DMS153 treated with DMSO at 0.1 percent for 48 hours (cell line): ENCODE measurements around the gene PCIF1.
"Not testable (repeated sequence)": the region's sequence is repeated elsewhere in the genome, so short reads cannot be mapped to it uniquely, and the experiment has no call there.

ENCODE experiments used
- DNase-seq: peaks from one replicate; lab custom pipeline; 2025; ENCODE audit not compliant: unreplicated experiment; lab: John Stamatoyannopoulos, UW

The PCIF1 gene

DNA sequence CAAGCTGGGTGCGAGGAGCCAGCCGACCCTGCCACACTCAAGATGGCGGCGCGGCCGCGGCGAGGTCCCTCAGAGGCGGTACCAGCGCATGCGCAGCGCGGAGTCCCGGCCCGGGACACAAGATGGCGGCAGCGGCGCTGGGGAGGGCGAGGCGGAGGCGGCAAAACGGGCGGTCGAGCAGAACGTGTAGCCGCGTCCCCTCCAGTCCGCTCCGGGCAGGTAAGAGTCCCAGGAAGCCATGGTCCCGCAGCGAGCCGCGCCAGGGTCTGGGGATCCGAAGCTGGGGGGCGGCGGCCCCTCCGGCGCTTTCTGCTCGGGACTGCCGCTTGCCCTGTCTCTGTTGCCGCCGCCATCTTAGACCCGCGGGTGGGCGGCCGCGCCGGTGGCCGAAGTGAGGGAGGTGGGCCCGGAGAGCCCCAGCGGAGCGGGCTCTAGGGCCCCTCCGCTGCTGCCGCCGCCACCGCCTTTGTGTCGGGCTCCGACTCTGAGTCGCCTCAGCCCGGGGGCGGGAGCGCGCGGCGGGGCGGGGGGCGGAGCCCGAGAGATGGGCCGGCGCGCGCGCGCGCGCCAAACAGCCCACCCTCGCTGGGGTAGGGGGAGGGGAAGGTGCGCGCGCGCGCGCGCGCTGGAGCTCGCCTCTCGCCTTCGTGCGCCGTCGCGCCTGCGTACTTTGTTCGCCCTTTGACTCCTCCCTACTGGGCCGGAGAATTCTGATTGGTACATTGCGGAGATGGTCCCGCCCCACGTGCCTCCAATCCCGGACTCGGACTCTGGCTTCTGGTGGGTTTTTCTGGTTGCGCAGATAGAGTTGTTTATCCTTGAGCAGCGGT is at the start of gene PCIF1:
Gene PCIF1, plus strand, starts transcription at position 98 of the 830 bp plus-strand sequence. CDS start 4,317 bp downstream, outside the sequence.
- DNase-seq, result peak; percentile 87

DNA sequence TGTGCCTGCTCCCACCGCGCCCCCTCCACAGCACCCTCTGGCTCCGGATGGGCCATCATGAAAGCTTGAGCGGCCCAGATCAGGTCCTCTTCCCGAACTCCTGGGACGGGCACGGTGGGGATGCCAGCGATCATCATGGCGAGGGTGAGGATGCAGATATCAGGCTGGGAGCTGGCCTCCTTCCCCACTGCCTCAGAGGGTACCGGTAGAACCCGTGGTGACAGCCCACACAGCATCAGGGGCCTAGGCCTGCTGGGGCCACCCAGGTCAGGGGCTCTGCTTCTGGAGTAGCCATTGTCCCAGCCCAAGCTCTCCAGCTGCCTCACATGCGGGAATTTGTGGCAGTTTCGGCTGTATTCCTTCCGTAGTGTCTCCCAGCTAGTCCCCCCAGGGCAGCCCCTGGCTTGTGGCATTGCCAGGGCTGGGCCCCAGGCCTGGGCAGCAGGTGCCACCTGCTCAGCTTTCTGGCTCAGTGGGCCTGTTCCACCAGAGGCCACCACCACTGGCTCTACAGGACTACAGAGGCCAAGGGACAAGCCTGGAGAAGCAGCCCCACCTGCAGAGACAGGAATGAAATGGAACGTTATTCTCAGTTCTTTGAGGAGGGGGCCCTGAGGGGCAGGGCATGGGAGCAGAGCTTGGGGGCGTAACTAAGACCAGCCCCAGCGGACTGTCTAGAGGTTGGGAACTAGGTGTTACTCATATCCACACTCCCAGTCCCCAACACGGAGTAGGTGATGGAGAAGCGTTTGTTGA is 47.7 kb upstream of the PCIF1 start:
- DNase-seq, result no peak

DNA sequence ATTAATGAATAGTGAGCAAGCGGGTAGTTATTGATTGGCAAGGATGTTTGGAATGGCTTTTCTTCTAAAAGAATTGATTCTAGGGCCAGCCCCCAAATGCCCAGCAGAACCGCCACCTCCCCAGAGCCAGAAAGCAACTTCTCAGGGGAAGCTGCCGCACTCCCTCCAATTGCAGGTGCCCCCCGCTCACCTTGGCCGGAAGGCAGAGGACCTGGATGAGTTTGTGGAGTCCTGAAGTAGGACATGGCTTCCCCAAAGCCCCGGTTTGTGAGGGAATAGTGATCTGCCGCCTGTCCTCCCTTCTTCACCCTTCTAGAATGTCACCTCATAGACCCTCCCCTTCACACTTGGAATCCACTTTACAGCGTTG is 47.2 kb upstream of the PCIF1 start, which contains the start of gene SPATA25:
Gene SPATA25, minus strand, starts transcription at position 277 of the 370 bp plus-strand sequence. Its CDS starts 32 bp downstream, at position 245.
- no peak for DNase-seq

DNA sequence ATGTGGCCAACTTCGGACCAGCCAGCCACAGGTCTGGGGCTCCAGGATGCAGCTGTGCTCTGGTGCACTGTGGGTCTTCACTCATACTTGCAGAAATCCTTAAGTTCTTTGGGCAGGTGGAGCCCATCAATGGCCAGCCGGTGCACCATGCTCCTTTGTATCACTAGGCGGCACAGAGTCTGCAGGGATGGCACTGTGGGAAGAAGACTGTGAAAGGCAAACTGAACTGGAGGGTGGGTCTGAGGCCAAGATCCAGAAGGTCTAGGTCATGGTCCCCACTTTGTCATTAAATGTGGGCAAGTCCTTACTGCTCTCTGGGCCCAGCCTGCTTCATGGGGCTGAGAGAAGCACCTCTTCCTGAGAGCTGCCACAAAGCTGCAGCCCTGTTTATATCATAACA is 45.8 kb upstream of the PCIF1 start:
- no peak for DNase-seq

DNA sequence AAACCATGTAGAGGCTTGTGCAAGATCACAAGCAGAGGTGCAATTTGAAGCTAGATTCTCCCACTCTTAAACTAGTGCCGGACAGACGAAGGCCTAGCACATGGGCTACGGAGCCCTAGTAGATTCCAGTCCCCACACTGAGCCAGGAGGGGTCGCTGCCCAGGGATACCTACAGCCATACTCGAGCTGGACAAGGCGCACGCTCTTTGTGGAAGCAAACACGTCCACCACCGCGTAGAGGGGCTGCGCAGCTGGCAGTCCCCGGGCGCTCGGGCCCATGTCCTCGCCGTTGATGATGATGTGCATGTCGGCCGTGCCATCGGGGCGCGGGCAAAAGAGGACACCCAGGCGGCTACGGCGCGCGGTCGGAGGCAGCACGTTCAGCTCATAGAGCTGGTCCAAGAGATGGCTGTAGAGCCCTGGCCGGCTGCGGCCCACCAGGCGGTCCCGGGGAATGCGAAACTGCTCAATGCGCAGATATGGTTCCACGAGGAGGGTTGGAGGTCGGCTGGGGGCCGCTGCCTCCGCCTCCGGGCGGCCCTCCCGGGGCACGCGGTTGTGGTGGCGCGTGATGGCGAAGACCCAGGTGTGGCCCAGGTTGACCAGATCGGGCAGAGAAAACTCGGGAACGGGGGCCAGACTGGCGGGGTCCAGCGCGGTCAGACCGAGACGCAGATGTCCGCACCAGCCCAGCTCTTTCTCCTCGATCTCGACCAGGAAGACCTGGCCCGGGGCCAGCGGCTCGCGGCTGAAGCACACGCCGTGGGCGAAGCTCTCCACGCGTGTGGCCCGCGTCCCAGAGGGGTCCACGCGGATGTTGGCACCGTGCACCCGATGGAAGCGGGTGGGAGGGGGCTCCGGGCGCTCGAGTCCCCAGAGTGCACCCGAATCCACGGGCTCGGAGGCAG is 44.2 kb upstream of the PCIF1 start:
- DNase-seq, result peak; percentile 44

DNA sequence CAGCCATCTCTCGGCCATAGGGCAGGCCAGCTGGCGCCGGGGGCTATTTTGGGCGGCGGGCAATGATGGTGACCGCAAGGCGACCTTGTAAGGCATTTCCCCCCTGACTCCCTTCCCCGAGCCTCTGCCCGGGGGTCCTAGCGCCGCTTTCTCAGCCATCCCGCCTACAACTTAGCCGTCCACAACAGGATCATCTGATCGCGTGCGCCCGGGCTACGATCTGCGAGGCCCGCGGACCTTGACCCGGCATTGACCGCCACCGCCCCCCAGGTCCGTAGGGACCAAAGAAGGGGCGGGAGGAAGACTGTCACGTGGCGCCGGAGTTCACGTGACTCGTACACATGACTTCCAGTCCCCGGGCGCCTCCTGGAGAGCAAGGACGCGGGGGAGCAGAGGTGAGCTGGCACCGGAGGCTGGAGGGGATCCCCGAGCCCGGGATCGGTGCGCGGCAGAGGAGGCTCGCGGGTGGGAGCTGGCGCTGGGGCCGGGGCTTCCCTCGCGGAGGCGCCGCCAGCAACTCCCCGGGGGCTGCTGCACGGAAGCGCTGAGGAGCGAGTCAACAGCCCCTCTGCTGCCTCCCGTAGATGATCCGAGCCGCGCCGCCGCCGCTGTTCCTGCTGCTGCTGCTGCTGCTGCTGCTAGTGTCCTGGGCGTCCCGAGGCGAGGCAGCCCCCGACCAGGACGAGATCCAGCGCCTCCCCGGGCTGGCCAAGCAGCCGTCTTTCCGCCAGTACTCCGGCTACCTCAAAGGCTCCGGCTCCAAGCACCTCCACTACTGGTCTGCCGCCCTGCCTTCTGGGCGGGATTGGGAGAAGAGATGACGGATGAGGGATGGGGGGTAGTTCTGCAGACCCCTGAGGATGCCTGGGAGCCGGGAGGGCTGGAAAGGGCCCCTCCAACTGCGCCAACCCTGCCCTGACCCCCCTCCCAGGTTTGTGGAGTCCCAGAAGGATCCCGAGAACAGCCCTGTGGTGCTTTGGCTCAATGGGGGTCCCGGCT is 43.2 kb upstream of the PCIF1 start, which contains the start of the genes CTSA and NEURL2:
Gene CTSA, plus strand, starts transcription at position 351 of the 999 bp plus-strand sequence. Its CDS starts 234 bp downstream, at position 585.
Gene NEURL2, minus strand, starts transcription at position 224 of the 999 bp plus-strand sequence. Its CDS starts 217 bp downstream, at position 7.
- DNase-seq, result peak; percentile 72

DNA sequence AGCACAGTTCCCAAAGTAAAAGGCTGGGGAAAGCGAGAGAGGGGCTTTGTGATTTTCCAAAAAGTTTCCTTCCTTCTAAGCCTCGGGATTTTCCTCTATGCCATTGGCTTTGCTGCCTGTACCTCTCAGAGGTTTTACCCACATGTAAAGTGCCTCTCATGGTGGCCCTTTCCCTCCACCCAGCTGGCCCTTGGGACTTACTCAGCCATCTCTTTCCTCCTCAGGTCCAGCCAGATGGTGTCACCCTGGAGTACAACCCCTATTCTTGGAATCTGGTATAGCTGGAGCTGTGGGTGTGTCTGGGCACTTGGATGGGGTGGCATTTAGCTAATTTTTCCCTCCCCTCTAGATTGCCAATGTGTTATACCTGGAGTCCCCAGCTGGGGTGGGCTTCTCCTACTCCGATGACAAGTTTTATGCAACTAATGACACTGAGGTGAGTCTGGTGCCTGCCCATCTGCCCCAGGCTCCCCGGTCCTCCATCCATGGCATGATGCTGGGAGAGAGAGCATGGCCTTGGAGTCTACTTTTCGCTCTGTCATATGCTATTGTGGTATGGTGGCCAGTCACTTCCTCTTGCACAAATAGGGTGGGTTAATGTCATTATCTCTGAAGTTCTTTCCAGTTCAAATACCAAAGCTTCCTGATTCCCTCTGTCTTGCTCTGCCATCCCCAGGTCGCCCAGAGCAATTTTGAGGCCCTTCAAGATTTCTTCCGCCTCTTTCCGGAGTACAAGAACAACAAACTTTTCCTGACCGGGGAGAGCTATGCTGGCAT is 42.2 kb upstream of the PCIF1 start:
- no peak for DNase-seq

DNA sequence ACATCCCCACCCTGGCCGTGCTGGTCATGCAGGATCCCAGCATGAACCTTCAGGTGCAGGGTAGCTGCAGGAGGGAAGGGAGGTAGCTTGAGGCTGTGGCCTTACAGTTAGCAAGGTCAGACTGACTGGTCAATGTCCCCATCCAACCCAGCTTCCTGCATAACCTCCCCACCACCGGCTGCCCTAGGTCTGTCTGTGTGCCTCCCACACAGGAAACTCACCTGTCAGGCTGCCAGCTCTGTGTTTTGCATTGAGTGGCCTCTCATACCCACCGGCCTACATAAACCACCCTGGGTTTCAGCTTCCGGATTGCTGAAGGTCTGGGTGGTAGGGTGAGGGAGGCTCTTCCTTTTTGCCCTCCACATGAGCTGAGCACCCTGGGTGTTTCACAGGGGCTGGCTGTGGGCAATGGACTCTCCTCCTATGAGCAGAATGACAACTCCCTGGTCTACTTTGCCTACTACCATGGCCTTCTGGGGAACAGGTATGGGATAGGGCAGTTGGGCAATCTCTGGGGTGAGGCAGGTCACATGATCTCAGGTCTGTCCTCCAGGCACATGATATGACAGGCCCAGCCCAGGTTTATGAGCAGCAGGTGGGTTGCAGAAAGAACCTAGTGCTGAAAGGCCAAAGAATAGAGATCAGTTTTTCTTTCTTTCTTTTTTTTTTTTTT is 41.5 kb upstream of the PCIF1 start:
- DNase-seq, result no peak

DNA sequence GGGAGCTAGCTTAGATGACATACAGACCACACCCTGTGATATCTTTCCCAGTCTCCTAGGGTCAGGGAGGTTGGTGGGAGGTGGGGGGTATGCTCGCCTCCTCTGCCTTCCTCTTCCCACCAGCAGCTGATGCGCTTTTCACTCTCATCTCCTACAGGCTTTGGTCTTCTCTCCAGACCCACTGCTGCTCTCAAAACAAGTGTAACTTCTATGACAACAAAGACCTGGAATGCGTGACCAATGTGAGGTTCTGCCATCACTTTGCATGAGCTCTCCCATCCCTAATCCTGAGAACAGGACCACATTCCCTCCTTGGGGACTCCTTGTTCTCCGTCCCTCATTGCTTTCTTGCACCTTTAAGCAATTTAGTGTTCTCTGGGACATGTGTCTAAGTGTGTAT is 40.7 kb upstream of the PCIF1 start:
- no peak for DNase-seq

DNA sequence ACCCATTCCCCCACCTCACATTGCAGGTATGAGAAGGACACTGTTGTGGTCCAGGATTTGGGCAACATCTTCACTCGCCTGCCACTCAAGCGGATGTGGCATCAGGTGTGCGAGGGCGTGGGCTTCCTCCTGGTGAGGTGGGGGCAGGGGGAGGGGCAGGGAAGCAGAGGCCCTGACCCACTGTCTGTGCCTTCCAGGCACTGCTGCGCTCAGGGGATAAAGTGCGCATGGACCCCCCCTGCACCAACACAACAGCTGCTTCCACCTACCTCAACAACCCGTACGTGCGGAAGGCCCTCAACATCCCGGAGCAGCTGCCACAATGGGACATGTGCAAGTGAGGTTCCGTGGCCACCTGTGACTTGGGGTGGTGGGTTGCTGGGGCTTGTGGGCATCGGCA is 39.7 kb upstream of the PCIF1 start:
- no peak for DNase-seq

DNA sequence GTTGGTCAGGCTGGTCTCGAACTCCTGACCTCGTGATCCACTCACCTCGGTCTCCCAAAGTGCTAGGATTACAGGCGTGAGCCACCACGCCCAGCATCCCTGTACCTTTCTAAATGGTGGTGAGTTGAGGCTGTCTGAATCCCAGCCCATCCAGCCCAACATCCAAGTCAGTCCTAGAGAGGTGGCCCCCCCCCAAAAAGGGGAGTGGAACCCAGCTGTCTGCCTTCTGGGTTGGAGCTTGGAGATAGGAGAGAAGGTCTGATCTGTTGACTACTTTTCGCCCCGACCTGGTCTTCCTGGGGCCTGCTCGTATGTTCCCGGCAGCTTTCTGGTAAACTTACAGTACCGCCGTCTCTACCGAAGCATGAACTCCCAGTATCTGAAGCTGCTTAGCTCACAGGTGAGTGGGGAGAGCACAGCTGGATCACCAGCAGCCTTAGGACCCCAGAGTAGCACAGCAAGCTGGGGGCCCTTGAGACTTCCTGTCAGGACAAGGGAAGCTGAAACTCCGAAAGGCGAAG is 37.8 kb upstream of the PCIF1 start:
- DNase-seq, result no peak

DNA sequence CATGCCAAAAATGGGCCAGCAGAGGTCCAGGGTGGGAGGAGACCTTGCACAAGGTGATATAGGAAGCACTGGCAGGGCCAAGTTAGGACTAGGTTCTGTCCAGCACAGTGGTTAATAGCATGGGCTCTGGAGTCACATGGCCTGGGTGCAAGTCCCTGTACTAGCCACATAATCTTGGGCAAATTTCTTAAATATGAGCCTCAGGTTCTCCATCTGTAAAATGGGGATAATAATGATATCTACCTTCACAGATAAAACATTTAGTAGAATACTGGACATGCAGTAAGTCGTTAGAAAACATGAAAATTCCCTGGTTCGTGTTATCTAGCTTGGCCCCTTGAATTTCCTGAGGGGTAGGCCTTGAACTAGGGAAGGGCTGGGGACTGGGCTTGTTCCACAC is 37.2 kb upstream of the PCIF1 start:
- DNase-seq, result no peak

DNA sequence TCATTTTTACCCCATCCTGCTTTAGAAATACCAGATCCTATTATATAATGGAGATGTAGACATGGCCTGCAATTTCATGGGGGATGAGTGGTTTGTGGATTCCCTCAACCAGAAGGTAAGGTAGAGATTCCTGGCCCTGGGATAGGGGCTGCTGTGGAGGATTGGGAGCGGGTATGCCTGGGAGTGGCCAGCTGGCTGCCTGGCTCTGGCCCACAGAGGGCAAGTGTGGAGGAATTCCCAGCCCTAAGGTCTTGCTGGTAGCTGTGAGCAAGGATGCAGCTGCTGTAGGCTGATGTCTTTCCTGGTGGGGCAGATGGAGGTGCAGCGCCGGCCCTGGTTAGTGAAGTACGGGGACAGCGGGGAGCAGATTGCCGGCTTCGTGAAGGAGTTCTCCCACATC is 36.8 kb upstream of the PCIF1 start:
- DNase-seq, result no peak

DNA sequence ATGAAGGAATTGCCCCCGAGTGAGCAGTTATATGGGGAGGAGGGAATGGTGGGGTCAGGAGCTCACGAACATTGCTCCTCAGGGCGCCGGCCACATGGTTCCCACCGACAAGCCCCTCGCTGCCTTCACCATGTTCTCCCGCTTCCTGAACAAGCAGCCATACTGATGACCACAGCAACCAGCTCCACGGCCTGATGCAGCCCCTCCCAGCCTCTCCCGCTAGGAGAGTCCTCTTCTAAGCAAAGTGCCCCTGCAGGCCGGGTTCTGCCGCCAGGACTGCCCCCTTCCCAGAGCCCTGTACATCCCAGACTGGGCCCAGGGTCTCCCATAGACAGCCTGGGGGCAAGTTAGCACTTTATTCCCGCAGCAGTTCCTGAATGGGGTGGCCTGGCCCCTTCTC is 36.2 kb upstream of the PCIF1 start:
- no peak for DNase-seq

DNA sequence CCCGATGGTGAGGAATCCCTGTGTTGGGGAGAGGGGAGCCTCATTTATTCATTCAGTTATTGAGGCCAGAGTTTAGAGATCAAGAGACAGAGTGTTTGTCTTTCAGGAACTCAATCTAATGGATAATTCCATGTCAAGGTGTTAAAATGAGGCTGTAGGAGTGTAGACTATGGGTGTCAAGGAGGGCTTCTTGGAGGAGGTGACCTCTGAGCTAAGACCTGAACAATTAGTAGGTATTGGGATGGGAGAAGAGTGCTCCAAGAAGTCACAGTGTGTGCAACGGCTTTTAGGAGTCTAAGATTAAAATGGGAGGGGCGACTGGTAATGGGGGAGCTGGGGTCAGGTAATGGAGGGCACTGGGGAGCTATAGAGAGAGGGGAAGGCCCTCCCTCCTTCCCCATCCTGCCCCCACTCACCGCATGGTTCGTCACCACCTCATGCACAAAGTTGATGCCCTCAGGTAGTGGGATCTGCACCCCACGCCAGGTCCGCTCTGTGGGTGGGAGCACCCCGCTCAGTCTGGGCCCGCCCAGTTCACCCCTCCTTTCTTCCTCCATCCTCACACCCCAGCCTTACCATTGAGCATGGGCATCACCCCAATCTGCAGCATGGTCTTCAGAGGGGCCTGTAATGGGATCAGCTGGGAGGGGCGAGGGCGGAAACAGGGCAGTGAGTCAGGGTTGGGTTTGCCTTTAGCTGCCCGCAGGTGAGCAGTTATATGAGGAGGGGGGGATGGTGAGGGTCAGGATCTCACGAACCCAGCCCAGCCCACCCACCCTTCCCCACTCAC is 35.2 kb upstream of the PCIF1 start:
- no peak for DNase-seq

DNA sequence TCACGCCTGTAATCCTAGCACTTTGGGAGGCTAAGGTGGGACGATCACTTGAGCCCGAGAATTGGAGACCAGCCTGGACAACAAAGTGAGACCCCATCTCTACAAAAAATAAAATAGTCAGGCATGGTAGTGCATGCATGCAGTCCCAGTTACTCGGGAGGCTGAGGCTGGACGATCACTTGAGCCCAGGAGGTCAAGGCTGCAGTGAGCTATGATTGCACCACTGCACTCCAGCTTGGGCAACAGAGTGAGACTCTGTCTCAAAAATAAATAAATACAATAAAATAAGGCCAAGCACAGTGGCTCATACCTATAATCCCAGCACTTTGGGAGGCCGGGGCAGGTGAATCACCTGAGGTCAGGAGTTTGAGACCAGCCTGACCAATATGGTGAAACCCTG is 33.2 kb upstream of the PCIF1 start:
- DNase-seq, result not testable (repeated sequence)

DNA sequence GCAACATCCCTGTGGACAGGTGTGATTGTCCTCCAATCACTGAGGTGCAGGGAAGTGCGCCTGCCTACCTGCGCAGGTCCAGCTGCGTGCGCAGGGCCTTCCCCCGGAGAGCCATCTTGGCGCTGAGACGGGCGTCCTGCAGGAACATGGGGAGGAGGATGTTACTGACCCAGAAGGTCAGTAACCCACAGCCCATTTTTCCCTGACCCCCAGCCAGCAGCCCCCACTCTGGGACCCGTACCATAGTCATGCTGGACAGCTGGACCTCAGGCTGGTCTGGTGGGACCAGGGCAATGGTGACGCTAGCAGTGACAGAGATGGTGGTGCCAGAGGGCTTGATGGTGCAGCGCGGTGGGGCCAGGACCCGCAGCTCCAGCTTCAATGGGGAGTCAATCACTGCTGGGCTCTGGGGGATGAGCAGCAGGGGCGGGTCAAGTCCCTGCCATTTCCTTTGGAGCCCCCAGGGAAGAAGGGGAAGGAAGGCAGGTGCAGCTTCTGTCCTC is 32.2 kb upstream of the PCIF1 start:
- DNase-seq, result no peak
